Lung (tissue), 12 donors: ENCODE results near the gene PPIH. TPM values are rescaled to one million over a fixed set of nuclear protein-coding genes. Genes with fewer than 3 reads are reported as not detected.

ENCODE experiments used
- ATAC-seq: fragments of 200-7000 bp; cut with Tn5 transposase; one replicate; pipeline ENCODE4 v1.9.1; 2020; ENCODE audit warnings: moderate number of reproducible peaks; ENCODE audit not compliant: insufficient read depth, low FRiP score
- DNase-seq, 3 donors: peaks; one replicate each; pipeline ENCODE4 v3.0.0-alpha.2; 2013 to 2017
- H3K27ac ChIP-seq, 2 donors: one replicate each; pipeline ENCODE4 v1.5.1; 2013; ENCODE audit warnings: mild to moderate bottlenecking in 2 of 2, moderate library complexity in 2 of 2, control low read depth in 1 of 2, inconsistent platforms in 1 of 2, low read depth in 1 of 2, low read length in 1 of 2
- H3K27me3 ChIP-seq, 3 donors: one replicate each; pipeline ENCODE4 v1.5.1; 2013; ENCODE audit warnings: low read length in 2 of 3; ENCODE audit not compliant: control insufficient read depth in 3 of 3, insufficient read depth in 3 of 3
- H3K36me3 ChIP-seq, 4 donors: one replicate each; pipeline ENCODE4 v1.5.1; 2013; ENCODE audit warnings: low read length in 4 of 4, mild to moderate bottlenecking in 1 of 4, moderate library complexity in 1 of 4; ENCODE audit not compliant: control insufficient read depth in 4 of 4, insufficient read depth in 4 of 4
- H3K4me1 ChIP-seq, 5 donors: one replicate each; pipeline ENCODE4 v1.5.1; 2013; ENCODE audit warnings: low read length in 5 of 5, mild to moderate bottlenecking in 2 of 5, moderate library complexity in 1 of 5; ENCODE audit not compliant: control insufficient read depth in 5 of 5, insufficient read depth in 5 of 5
- H3K4me3 ChIP-seq: one replicate; pipeline ENCODE4 v1.5.1; 2013; ENCODE audit warnings: mild to moderate bottlenecking, control low read depth, moderate library complexity
- H3K9ac ChIP-seq, 2 donors: one replicate each; pipeline ENCODE4 v1.5.1; 2013; ENCODE audit warnings: low read length in 2 of 2, control low read depth in 1 of 2; ENCODE audit not compliant: insufficient read depth in 1 of 2
- H3K9me3 ChIP-seq, 4 donors: one replicate each; pipeline ENCODE4 v1.5.1; 2013; ENCODE audit warnings: low read length in 3 of 4, mild to moderate bottlenecking in 1 of 4, moderate library complexity in 1 of 4; ENCODE audit not compliant: control insufficient read depth in 4 of 4, insufficient read depth in 3 of 4
- WGBS, 2 donors: extraction: QIAGEN DNeasy Blood & Tissue Kit; methylation state at CpG; one replicate each; pipeline ENCODE4 v1.1.7; 2013; 5-methylcytosine and 5-hydroxymethylcytosine counted together
- polyA plus RNA-seq, 2 donors: library from polyadenylated mRNA; stranded (reverse); fragments of 200-250 nt; gene quantifications; one replicate each; pipeline ENCODE4 v1.2.1, GENCODE V29; 2013
- total RNA-seq, 2 donors: library from RNA; depleted of rRNA in 1 of 2; stranded (reverse); fragments of >200 nt in 1 of 2; gene quantifications; one replicate each; pipeline ENCODE4 v1.2.1, GENCODE V29; 2014 to 2021
- TF ChIP-seq, protein P1 (sequence below): IDR thresholded peaks from 2 replicates; pipeline ENCODE4 v1.5.1; 2012; ENCODE audit warnings: mild to moderate bottlenecking; ENCODE audit errors: control extremely low read depth, extremely low read depth
- donor health status: control.
- donor health status: control.
- donor health status: Bipolar disorder and iron deficiency.
- donor health status: healthy.
- donor health status: DM: yes; HTN: yes; CAD: no.

PPIH gene
- total and polyA plus RNA-seq, 4 donors: 28.6 to 68.1 (median 31.4) TPM

DNA sequence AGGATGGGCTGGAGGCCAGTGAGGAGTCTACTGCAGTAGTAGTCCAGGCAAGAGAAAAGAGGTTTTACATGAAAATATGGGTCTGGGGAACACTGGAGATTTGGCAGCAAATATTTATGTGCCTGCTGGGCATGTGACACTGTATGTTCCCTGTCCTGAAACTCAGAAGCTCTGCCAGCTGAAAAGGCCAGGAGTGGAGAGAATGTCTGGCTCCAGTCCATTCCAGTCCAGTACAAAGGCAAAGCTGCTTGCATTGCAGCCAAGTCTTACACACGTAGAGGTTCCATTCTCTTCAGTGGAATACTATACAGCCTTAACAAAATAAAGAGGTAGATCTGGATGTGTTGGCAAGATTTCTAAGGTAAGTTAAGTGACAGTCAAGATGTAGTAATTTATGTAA is 16.5 kb downstream of the PPIH start:
- DNase-seq (peak in 1 of 3 donors; percentile 24), ATAC-seq (no peak)
- Histone ChIP-seq H3K27ac (peak overlapping the region in 1 of 2 donors; percentile 61), H3K27me3 (no peaks in the 10 kb centered on the region), H3K4me3 (no peak overlapping the region), H3K9ac (no peak overlapping the region), H3K36me3 (peaks cover 8 to 11% (median 11%) of the 10 kb centered on the region in 4 donors), H3K9me3 (no peaks in the 10 kb centered on the region), H3K4me1 (peaks cover 0 to 6% (median 5%) of the 10 kb centered on the region in 5 donors)
- WGBS, 2 donors: 56 to 72% methylated on average over 1 of the region's 1 CpG
- TF ChIP-seq, protein P1, sequence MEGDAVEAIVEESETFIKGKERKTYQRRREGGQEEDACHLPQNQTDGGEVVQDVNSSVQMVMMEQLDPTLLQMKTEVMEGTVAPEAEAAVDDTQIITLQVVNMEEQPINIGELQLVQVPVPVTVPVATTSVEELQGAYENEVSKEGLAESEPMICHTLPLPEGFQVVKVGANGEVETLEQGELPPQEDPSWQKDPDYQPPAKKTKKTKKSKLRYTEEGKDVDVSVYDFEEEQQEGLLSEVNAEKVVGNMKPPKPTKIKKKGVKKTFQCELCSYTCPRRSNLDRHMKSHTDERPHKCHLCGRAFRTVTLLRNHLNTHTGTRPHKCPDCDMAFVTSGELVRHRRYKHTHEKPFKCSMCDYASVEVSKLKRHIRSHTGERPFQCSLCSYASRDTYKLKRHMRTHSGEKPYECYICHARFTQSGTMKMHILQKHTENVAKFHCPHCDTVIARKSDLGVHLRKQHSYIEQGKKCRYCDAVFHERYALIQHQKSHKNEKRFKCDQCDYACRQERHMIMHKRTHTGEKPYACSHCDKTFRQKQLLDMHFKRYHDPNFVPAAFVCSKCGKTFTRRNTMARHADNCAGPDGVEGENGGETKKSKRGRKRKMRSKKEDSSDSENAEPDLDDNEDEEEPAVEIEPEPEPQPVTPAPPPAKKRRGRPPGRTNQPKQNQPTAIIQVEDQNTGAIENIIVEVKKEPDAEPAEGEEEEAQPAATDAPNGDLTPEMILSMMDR: no peak

DNA sequence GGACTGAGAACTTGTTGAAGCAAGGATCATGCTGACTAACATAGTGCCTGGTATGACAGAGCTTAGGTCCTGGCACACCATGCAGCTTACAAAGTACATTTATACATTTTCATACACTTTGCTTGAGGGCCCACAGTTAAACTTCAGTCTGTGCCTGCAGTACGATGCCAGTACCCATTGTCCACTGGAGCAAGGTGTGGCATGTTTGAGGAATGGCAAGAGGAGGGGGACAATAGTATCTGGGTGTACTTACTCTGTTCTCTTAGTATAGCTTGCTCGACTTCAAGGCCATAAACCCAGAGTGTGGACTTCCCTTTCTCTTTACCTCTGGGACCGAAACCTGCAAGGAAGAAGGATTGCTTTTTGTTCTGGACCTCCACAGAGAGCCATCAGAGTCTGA is 17.2 kb downstream of the PPIH start:
- no peaks in the 10 kb centered on the region for H3K9me3 ChIP-seq
- 81 to 92% methylated on average over 3 of the region's 3 CpGs for WGBS, 2 donors
- no peaks in the 10 kb centered on the region for H3K27me3 ChIP-seq
- ATAC-seq (no peak), DNase-seq (no peak)
- no peak overlapping the region for H3K4me3 ChIP-seq
- H3K9ac ChIP-seq: no peak overlapping the region
- TF ChIP-seq, protein P1: no peak
- peaks cover 0 to 11% (median 5%) of the 10 kb centered on the region in 5 donors for H3K4me1 ChIP-seq
- peaks cover 2 to 11% (median 7%) of the 10 kb centered on the region in 4 donors for H3K36me3 ChIP-seq
- H3K27ac ChIP-seq: peak overlapping the region in 1 of 2 donors; percentile 28

DNA sequence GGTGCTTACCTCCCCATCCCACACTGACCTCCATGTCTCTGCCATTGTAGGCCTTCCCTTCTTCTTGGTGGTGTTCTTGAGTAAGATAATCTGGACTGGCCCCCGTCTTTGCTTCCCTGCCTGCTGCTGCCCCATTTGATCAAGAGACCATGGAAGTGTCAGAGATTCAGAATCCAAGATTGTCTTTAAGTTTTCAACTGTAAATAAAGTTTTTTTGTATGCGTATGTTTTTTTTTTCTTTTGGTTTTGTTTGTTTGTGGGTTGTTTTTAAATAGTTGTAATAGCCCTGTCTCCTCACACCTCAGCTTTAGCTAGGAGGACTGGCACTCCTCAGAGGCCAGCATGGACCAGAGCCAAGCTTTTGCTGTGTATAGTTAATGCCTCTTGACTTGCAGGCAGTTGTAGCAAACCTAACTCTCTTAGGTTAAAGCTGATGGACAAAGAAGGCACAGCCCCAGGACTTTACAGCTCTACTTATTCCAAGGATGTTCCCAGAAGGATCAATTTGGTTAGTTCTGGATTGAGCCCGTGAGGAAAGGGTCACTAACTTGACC is 18.4 kb downstream of the PPIH start:
- TF ChIP-seq, protein P1: no peak
- WGBS, 2 donors: 82 to 88% methylated on average over 3 of the region's 3 CpGs
- Histone ChIP-seq H3K9ac (no peak overlapping the region), H3K4me1 (peaks cover 0 to 17% (median 14%) of the 10 kb centered on the region in 5 donors), H3K27me3 (no peaks in the 10 kb centered on the region), H3K9me3 (no peaks in the 10 kb centered on the region), H3K27ac (no peak overlapping the region), H3K36me3 (peaks cover 0 to 11% (median 5%) of the 10 kb centered on the region in 4 donors), H3K4me3 (no peak overlapping the region)
- ATAC-seq (no peak), DNase-seq (peak in 1 of 3 donors; percentile 16)
